ENCODE results near the gene TJP3.
A peak's percentile ranks its signal among the peaks of the same experiment; 100 is the strongest.

TJP3 gene

DNA sequence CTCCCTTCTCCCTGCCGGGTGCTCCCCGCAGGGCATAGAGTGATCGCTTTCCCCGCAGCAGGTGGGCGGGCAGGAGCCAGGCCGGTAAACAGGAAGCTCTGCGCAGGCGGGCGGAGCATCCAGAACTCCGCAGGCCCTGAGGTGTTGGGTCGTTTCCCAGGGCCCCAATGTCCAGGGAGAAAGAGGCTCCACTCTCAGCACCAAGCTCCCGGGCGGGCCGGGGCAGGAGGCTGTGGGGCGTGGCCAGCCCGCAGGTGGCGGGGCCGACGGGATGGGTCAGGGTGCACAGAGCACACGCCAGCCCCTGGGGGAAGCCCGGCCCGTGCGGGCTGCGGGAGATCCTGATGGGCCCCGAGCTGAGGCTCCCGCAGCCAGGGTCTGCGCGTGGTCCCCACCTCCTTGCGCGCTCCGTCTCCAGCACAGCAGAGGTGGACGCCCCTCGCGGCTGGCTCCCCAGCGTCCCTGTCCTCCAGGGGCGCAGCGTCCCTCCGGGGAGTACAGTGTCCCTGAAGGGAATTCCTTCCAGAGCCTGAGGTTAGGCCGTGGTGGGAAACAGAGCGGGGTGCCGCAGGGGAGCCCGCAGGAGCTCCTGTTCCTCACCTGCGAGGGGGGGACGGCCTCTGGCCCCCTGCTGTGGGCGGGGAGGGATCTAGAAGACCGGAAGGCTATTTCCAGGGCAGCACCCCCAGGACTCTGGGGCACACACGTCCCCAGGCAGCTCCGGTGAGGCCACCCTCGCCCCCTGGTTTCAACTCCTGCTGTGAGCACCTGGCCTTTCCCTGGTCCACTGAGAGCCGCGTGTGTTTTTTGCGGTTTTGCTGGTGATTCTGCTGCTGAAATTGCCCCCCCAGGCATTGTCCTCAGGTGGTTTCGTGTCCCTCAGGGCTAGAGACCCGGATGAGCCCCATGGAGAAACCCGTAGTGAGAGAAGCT is 20.1 kb upstream of the TJP3 start:
- H3K4me3 ChIP-seq (ENCODE audit: low read length): no peak overlapping the region
- DNase-seq (ENCODE audit: low read depth): no peak
- TF ChIP-seq, protein P1, sequence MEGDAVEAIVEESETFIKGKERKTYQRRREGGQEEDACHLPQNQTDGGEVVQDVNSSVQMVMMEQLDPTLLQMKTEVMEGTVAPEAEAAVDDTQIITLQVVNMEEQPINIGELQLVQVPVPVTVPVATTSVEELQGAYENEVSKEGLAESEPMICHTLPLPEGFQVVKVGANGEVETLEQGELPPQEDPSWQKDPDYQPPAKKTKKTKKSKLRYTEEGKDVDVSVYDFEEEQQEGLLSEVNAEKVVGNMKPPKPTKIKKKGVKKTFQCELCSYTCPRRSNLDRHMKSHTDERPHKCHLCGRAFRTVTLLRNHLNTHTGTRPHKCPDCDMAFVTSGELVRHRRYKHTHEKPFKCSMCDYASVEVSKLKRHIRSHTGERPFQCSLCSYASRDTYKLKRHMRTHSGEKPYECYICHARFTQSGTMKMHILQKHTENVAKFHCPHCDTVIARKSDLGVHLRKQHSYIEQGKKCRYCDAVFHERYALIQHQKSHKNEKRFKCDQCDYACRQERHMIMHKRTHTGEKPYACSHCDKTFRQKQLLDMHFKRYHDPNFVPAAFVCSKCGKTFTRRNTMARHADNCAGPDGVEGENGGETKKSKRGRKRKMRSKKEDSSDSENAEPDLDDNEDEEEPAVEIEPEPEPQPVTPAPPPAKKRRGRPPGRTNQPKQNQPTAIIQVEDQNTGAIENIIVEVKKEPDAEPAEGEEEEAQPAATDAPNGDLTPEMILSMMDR (conservative IDR thresholded peaks at IDR 0.05; ENCODE audit: low read depth, low read length): no peak

DNA sequence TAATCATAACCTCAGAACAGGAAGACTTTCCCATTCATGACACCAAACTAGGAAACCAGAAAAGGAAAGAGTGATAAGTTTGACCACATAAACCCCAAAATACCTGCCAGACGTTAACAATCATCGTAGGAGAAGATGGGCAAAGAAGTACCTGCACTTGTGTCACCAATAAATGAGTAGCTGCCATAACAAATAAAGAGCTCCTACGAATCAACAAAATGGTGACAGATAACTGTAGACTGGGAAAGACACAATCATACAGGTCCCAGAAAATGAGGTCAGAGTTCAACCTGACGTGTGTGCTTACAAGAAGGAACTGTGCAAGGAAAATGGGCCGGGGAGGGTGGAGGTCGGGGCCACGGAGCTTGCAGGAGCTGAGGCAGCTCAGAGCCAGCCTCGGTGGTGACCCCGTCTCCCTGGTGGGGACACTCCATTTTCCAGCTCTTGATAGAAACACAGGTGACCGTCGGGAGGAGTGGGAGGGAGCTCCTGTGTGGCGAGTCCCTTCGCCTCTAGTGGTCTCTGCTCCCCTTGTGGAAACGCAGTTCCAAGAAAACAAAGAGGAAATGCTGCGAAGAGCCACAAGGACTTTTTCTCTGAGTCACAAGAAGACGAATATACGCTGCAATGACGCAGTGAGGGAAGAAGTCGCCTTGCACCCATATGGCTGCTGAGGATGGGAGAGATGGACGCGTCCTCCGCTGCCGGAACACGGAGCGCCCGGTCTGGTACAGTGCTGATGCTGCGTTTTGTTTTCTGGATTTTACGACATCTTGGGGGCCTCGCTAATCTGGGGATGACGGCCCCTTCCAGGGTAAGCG is 17.4 kb upstream of the TJP3 start:
- no peak for DNase-seq (ENCODE audit: low read depth)
- TF ChIP-seq, protein P1 (conservative IDR thresholded peaks at IDR 0.05; ENCODE audit: low read depth, low read length): no peak
- no peak overlapping the region for H3K4me3 ChIP-seq (ENCODE audit: low read length)

DNA sequence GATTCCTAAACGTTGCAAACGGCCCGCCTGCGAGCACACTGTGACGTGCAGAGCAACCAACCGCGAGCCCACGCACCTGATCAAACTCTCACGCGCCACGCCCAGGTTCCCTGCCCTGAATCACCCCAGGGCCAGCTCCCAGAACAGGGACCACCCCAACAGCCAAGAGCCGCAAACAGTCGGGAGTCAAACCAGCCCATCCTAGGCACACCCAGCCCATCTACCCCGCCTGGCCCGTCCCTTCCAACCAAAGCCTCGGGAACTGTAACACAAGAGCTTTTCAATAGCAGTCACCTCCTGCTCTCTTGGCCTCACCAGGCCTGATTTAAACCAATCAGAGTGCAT is 16.8 kb upstream of the TJP3 start:
- TF ChIP-seq, protein P1 (conservative IDR thresholded peaks at IDR 0.05; ENCODE audit: low read depth, low read length): no peak
- no peak for DNase-seq (ENCODE audit: low read depth)
- no peak overlapping the region for H3K4me3 ChIP-seq (ENCODE audit: low read length)

DNA sequence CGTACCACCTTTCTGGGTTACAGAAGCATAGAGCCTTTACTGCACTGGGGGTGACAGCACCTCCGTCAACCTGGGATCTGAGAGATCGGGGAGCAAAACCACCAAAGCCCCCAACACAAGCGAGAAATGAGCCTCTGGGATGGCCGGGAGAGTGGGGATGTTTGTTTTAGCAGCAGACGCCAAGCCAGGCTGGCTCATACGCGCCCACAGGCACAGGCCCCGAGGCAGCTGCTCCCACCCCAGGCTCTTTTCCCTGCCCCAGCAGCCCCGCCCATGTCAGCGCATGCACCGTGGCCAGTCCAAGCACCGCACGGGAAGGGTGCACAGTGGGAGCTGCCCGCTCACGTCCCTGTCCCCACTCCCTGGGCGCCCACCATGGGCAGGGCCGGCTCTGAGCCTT is 16.5 kb upstream of the TJP3 start:
- DNase-seq (ENCODE audit: low read depth): no peak
- TF ChIP-seq, protein P1 (conservative IDR thresholded peaks at IDR 0.05; ENCODE audit: low read depth, low read length): no peak
- H3K4me3 ChIP-seq (ENCODE audit: low read length): no peak overlapping the region

DNA sequence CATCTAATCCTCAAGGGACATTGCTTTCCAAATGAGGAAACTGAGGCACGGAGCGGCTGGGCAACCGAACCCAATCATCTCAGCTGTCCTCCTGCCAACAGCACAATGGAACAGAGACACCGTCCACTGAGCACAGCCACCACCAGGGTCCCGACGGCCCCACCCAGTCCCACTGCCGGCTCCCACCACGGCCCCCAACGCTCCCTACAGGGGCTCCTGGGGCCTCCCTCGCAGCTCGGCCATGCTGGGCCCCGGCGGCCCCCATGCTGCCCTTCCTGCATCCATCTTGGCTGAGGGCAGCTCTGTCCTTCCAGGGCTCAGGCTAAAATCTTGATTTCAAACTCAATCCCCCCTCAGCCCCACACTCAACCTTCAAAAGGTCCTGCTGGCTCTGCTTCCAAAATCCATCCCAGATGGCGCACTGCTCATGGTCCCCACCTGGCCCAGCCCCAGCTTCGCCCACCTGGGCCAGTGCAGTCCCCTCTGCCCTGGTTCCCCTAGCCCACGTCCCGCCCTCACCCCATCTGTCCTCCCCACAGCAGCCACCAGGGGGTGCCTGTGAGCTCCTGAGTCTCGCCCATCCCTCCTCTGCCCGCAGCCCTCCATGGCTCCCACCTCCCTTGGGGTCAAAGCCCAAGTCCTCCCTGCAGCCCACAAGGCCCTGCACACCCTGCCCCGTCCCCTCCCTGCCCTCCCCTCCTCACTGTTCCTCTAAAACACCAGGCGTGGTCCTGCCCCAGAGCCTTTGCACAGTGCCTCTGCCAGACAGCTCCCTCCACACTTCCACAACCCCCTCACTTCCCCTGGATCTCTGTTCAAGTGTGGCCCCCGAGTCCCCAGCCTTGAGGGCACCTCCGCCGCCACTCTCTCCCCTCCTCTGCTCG is 15.8 kb upstream of the TJP3 start:
- H3K4me3 ChIP-seq (ENCODE audit: low read length): no peak overlapping the region
- TF ChIP-seq, protein P1 (conservative IDR thresholded peaks at IDR 0.05; ENCODE audit: low read depth, low read length): peak; percentile 79
- DNase-seq (ENCODE audit: low read depth): no peak

DNA sequence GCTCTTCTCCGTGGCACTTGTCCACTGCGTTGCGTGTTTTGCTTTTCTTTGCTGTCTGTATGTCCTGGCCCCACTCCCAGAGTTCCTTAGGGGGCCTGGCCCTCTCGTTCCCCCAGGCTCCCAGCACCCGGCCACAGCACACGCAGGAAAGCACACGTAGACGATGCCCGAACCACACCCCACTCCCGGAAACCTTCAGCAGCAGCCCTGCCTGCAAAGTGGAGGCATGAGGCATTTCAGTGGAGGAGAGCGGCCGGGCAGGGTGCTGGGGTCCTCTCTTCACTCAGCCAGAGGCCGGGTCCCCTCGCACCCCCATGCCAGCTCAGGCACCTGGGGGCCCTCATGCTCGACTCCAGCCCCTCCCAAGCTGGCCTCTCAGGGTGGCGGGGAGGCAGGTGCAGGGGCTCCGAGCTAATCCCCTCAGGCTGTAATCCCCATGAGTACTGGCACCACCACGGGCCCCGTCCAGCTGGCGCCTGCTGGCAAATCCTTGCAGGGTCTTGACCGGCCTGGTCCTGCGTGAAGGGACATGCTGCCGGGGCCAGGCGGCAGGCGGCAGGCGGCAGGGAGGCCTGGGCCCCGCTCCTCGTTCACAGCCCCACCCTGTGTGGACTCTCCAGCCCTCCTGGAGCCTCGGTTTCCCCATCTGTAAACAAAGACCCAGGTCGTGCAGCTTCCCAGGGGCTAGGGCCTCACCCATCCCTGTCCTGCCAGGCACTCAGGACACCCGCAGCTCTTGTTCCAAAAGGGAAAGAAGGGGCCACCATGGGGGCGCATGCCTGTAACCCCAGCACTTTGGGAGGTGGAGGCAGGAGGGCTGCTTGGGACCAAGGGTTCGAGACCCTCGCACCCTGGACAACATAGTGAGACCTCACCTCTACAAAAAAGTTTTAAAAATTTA is 14.9 kb upstream of the TJP3 start:
- TF ChIP-seq, protein P1 (conservative IDR thresholded peaks at IDR 0.05; ENCODE audit: low read depth, low read length): no peak
- DNase-seq (ENCODE audit: low read depth): peak; percentile 79
- H3K4me3 ChIP-seq (ENCODE audit: low read length): no peak overlapping the region

All from retinal pigment epithelial cell (primary cell).